Measurements from ENCODE around the gene BMERB1. TPM values are rescaled to one million over a fixed set of nuclear protein-coding genes. Genes with fewer than 3 reads are reported as not detected.
"Not testable (repeated sequence)": the region's sequence is repeated elsewhere in the genome, so short reads cannot be mapped to it uniquely, and the experiment has no call there.

The BMERB1 gene
- total RNA-seq, 1 donor from 2014 or later: 11.2 TPM

- DNase-seq (ENCODE audit: low read depth in 2 of 2): no peak
Observed at GRCh38 chr16:15425861-15426260, 8.5 kb upstream of the BMERB1 start.

- no peak for DNase-seq (ENCODE audit: low read depth in 2 of 2)
Observed at GRCh38 chr16:15426796-15427195, 7.6 kb upstream of the BMERB1 start.

GRCh38 chr16:15427648-15428239 is 6.6 kb upstream of the BMERB1 start:
- peak; percentile 81 to 83 for DNase-seq (ENCODE audit: low read depth in 2 of 2)

- not testable (repeated sequence) for DNase-seq (ENCODE audit: low read depth in 2 of 2)
Observed at GRCh38 chr16:15430884-15431283, 3.5 kb upstream of the BMERB1 start.

GRCh38 chr16:15434079-15434424 is 336 bp upstream of the BMERB1 start:
- DNase-seq (ENCODE audit: low read depth in 2 of 2): no peak

GRCh38 chr16:15435216-15435864 is 952 bp downstream of the BMERB1 start:
- DNase-seq (ENCODE audit: low read depth in 2 of 2): peak in 1 of 2 donors; percentile 2

- DNase-seq (ENCODE audit: low read depth in 2 of 2): no peak
Observed at GRCh38 chr16:15439102-15439501, 4.7 kb downstream of the BMERB1 start.

GRCh38 chr16:15439521-15439920 is 5.1 kb downstream of the BMERB1 start:
- DNase-seq (ENCODE audit: low read depth in 2 of 2): no peak

- DNase-seq (ENCODE audit: low read depth in 2 of 2): peak in 1 of 2 donors; percentile 43
Observed at GRCh38 chr16:15440852-15441251, 6.5 kb downstream of the BMERB1 start.

GRCh38 chr16:15442140-15442539 is 7.8 kb downstream of the BMERB1 start:
- DNase-seq (ENCODE audit: low read depth in 2 of 2): not testable (repeated sequence)

- DNase-seq (ENCODE audit: low read depth in 2 of 2): no peak
Observed at GRCh38 chr16:15443753-15444152, 9.4 kb downstream of the BMERB1 start.

- no peak for DNase-seq (ENCODE audit: low read depth in 2 of 2)
Observed at GRCh38 chr16:15444264-15444663, 9.9 kb downstream of the BMERB1 start.

- no peak for DNase-seq (ENCODE audit: low read depth in 2 of 2)
Observed at GRCh38 chr16:15445450-15445849, 11.1 kb downstream of the BMERB1 start.

- no peak for DNase-seq (ENCODE audit: low read depth in 2 of 2)
Observed at GRCh38 chr16:15446901-15447300, 12.5 kb downstream of the BMERB1 start.

- no peak for DNase-seq (ENCODE audit: low read depth in 2 of 2)
Observed at GRCh38 chr16:15450624-15451023, 16.2 kb downstream of the BMERB1 start.

GRCh38 chr16:15451098-15451731 is 16.8 kb downstream of the BMERB1 start:
- DNase-seq (ENCODE audit: low read depth in 2 of 2): no peak

GRCh38 chr16:15452246-15452855 is 18.0 kb downstream of the BMERB1 start:
- DNase-seq (ENCODE audit: low read depth in 2 of 2): no peak

GRCh38 chr16:15453296-15453695 is 18.9 kb downstream of the BMERB1 start:
- not testable (repeated sequence) for DNase-seq (ENCODE audit: low read depth in 2 of 2)

- DNase-seq (ENCODE audit: low read depth in 2 of 2): not testable (repeated sequence)
Observed at GRCh38 chr16:15454933-15455332, 20.5 kb downstream of the BMERB1 start.

GRCh38 chr16:15457400-15457799 is 23.0 kb downstream of the BMERB1 start:
- DNase-seq (ENCODE audit: low read depth in 2 of 2): no peak

- no peak for DNase-seq (ENCODE audit: low read depth in 2 of 2)
Observed at GRCh38 chr16:15457958-15458357, 23.6 kb downstream of the BMERB1 start.

- DNase-seq (ENCODE audit: low read depth in 2 of 2): no peak
Observed at GRCh38 chr16:15459791-15460190, 25.4 kb downstream of the BMERB1 start.

- DNase-seq (ENCODE audit: low read depth in 2 of 2): no peak
Observed at GRCh38 chr16:15460601-15461000, 26.2 kb downstream of the BMERB1 start.

Measured in dermis microvascular lymphatic vessel endothelial cell (primary cell).